HL-60 (cell line): ENCODE measurements around the gene SP3.

ENCODE experiments used
- CTCF ChIP-seq: IDR thresholded peaks from one replicate; pipeline ENCODE4 v1.5.1; 2011; ENCODE audit warnings: low read length, control low read depth, inconsistent platforms; ENCODE audit not compliant: insufficient read depth
- REST ChIP-seq: IDR thresholded peaks from 2 replicates; pipeline ENCODE4 v1.6.1; 2012; ENCODE audit warnings: low read depth; ENCODE audit not compliant: insufficient replicate concordance

GRCh38 chr2:173981520-173981919, 16.3 kb upstream of the SP3 start:
- no peak for TF ChIP-seq REST
- TF ChIP-seq CTCF, result no peak
